Fibroblast of lung (primary cell): ENCODE measurements around the gene FEZ2. TPM values are rescaled to one million over a fixed set of nuclear protein-coding genes. Genes with fewer than 3 reads are reported as not detected.

Source experiments
- DNase-seq, 2 donors: peaks; one replicate each; pipeline versions ENCODE4 v3.0.0 to v3.0.0-alpha.2; 2010; ENCODE audit warnings: low read depth in 2 of 2
- H2AFZ ChIP-seq: 2 replicates; pipeline ENCODE4 v1.5.1; 2012; ENCODE audit warnings: low read length, control low read depth, inconsistent platforms
- H3K27ac ChIP-seq: 2 replicates; pipeline ENCODE4 v1.5.1; 2011; ENCODE audit warnings: low read length, control low read depth; ENCODE audit not compliant: insufficient read depth
- H3K27me3 ChIP-seq: 2 replicates; pipeline ENCODE4 v1.5.1; 2011; ENCODE audit warnings: mild to moderate bottlenecking, low read length; ENCODE audit not compliant: control insufficient read depth, insufficient read depth
- H3K36me3 ChIP-seq: 2 replicates; pipeline ENCODE4 v1.5.1; 2011; ENCODE audit warnings: low read length; ENCODE audit not compliant: control insufficient read depth, insufficient read depth
- H3K4me1 ChIP-seq: 2 replicates; pipeline ENCODE4 v1.5.1; 2011; ENCODE audit warnings: low read length; ENCODE audit not compliant: control insufficient read depth, insufficient read depth; ENCODE audit errors: extremely low read depth
- H3K4me2 ChIP-seq: 2 replicates; pipeline ENCODE4 v1.5.1; 2011; ENCODE audit warnings: low read length, control low read depth; ENCODE audit not compliant: insufficient read depth; ENCODE audit errors: extremely low read depth
- H3K4me3 ChIP-seq, 4 experiments: fragments of 200-600 bp in 1 of 4; sonication (generic) in 1 of 4; replicated peaks in 1 of 4; 2 replicates each; pipeline ENCODE4 v1.5.1; 2011 to 2016; ENCODE audit warnings: low read length in 4 of 4, low read depth in 3 of 4, mild to moderate bottlenecking in 3 of 4, control low read depth in 2 of 4, inconsistent platforms in 1 of 4, mixed read lengths in 1 of 4; ENCODE audit not compliant: insufficient read depth in 1 of 4; ENCODE audit errors: control extremely low read depth in 1 of 4
- H3K79me2 ChIP-seq: 2 replicates; pipeline ENCODE4 v1.5.1; 2012; ENCODE audit warnings: mild to moderate bottlenecking, low read length, inconsistent platforms; ENCODE audit not compliant: control insufficient read depth, insufficient read depth
- H3K9ac ChIP-seq: 2 replicates; pipeline ENCODE4 v1.5.1; 2011; ENCODE audit warnings: mild to moderate bottlenecking, low read length, control low read depth; ENCODE audit not compliant: insufficient read depth
- H3K9me3 ChIP-seq: 2 replicates; pipeline ENCODE4 v1.5.1; 2012; ENCODE audit warnings: low read depth, low read length; ENCODE audit not compliant: control insufficient read depth, insufficient read depth
- H4K20me1 ChIP-seq: 2 replicates; pipeline ENCODE4 v1.5.1; 2011; ENCODE audit warnings: low read length; ENCODE audit not compliant: control insufficient read depth, insufficient read depth; ENCODE audit errors: extremely low read depth
- CTCF ChIP-seq, 2 donors: IDR thresholded peaks in 1 of 2; conservative IDR thresholded peaks in 1 of 2; 1 replicate in 1 of 2; 2 replicates in 1 of 2; pipeline ENCODE4 v1.5.1; 2011 to 2012; ENCODE audit warnings: low read length in 2 of 2, control low read depth in 1 of 2, inconsistent platforms in 1 of 2, low read depth in 1 of 2, mild to moderate bottlenecking in 1 of 2
- EZH2 ChIP-seq: IDR thresholded peaks from 2 replicates; pipeline ENCODE4 v1.5.1; 2012; ENCODE audit warnings: low read length, control low read depth, mild to moderate bottlenecking; ENCODE audit errors: missing control alignments
- polyA plus RNA-seq, 2 donors: library from polyadenylated mRNA; depleted of rRNA in 1 of 2; stranded (reverse) in 1 of 2; unstranded in 1 of 2; fragments of >200 nt; gene quantifications; 2 replicates each; pipeline ENCODE4 v1.2.1, GENCODE V29; 2011 to 2012; ENCODE audit warnings: missing spikeins in 1 of 2
- total RNA-seq: library from RNA; depleted of rRNA; stranded (reverse); fragments of >200 nt; gene quantifications from 2 replicates; pipeline ENCODE4 v1.2.1, GENCODE V29; 2014

Gene FEZ2
- total and polyA plus RNA-seq, 2 donors (not counting 1 experiment from before 2014, with no cell fraction given), result 64.7 to 86.9 TPM

- Histone ChIP-seq H3K27ac (no peak overlapping the region), H3K9me3 (no peaks in the 10 kb centered on the region), H3K79me2 (peaks cover 33% of the 10 kb centered on the region), H3K4me1 (no peaks in the 10 kb centered on the region), H2AFZ (no peak overlapping the region), H3K27me3 (no peaks in the 10 kb centered on the region), H3K4me2 (no peak overlapping the region), H3K36me3 (peaks cover 4% of the 10 kb centered on the region), H3K4me3 (no peak overlapping the region), H4K20me1 (no peaks in the 10 kb centered on the region), H3K9ac (no peak overlapping the region)
- no peak for DNase-seq
- no peak for TF ChIP-seq CTCF (conservative IDR thresholded peaks at IDR 0.05 in 1 of 2, IDR thresholded peaks at IDR 0.05 in 1 of 2; ENCODE audit: low read depth in 1 of 2, low read length in 2 of 2)
- no peak for TF ChIP-seq EZH2
Observed at GRCh38 chr2:36586672-36587071, 11.3 kb downstream of the FEZ2 start.

GRCh38 chr2:36584148-36584794 is 13.7 kb downstream of the FEZ2 start:
- no peaks in the 10 kb centered on the region for H3K27me3 ChIP-seq
- no peak overlapping the region for H3K27ac ChIP-seq
- TF ChIP-seq CTCF (conservative IDR thresholded peaks at IDR 0.05 in 1 of 2, IDR thresholded peaks at IDR 0.05 in 1 of 2; ENCODE audit: low read depth in 1 of 2, low read length in 2 of 2), result no peak
- TF ChIP-seq EZH2, result no peak
- no peak overlapping the region for H3K4me2 ChIP-seq
- H3K4me1 ChIP-seq, result no peaks in the 10 kb centered on the region
- H3K79me2 ChIP-seq, result peaks cover 18% of the 10 kb centered on the region
- no peak overlapping the region for H2AFZ ChIP-seq
- no peak for DNase-seq
- no peaks in the 10 kb centered on the region for H3K9me3 ChIP-seq
- H3K36me3 ChIP-seq, result peaks cover 6% of the 10 kb centered on the region
- no peak overlapping the region for H3K4me3 ChIP-seq
- no peak overlapping the region for H3K9ac ChIP-seq
- H4K20me1 ChIP-seq, result no peaks in the 10 kb centered on the region

- no peak overlapping the region for H3K9ac ChIP-seq
- H2AFZ ChIP-seq, result no peak overlapping the region
- H3K4me3 ChIP-seq, result no peak overlapping the region
- no peaks in the 10 kb centered on the region for H3K9me3 ChIP-seq
- no peak overlapping the region for H3K27ac ChIP-seq
- H3K79me2 ChIP-seq, result peaks cover 14% of the 10 kb centered on the region
- no peaks in the 10 kb centered on the region for H3K4me1 ChIP-seq
- no peak overlapping the region for H3K4me2 ChIP-seq
- no peak for DNase-seq
- no peaks in the 10 kb centered on the region for H4K20me1 ChIP-seq
- no peaks in the 10 kb centered on the region for H3K27me3 ChIP-seq
- TF ChIP-seq CTCF (conservative IDR thresholded peaks at IDR 0.05 in 1 of 2, IDR thresholded peaks at IDR 0.05 in 1 of 2; ENCODE audit: low read depth in 1 of 2, low read length in 2 of 2) (no peak), EZH2 (no peak)
- peaks cover 6% of the 10 kb centered on the region for H3K36me3 ChIP-seq
Observed at GRCh38 chr2:36582951-36583350, 15.0 kb downstream of the FEZ2 start.
